Adrenal gland (tissue), 12 donors: ENCODE results near the gene FHOD3. TPM values are rescaled to one million over a fixed set of nuclear protein-coding genes. Genes with fewer than 3 reads are reported as not detected.

ENCODE experiments used
- DNase-seq, 7 donors: peaks; one replicate each; pipeline ENCODE4 v3.0.0-alpha.2; 2019 to 2020
- H3K27ac ChIP-seq, 5 donors: fragments of 200-600 bp; sonication (generic) in 4 of 5; 1 replicate in 3 of 5; 2 replicates in 2 of 5; pipeline versions ENCODE4 v1.5.1 to v1.8.0; 2016 to 2020; ENCODE audit warnings: mild to moderate bottlenecking in 1 of 5
- H3K27me3 ChIP-seq: fragments of 200-600 bp; 2 replicates; pipeline ENCODE4 v1.8.0; 2021
- H3K36me3 ChIP-seq, 2 donors: fragments of 200-600 bp; replicated peaks in 1 of 2; 1 replicate in 1 of 2; 2 replicates in 1 of 2; pipeline versions ENCODE4 v1.5.1 to v1.8.0; 2018 to 2022
- H3K4me1 ChIP-seq, 2 donors: fragments of 200-600 bp; replicated peaks in 1 of 2; 1 replicate in 1 of 2; 2 replicates in 1 of 2; pipeline versions ENCODE4 v1.5.1 to v1.8.0; 2018 to 2021
- H3K4me3 ChIP-seq, 4 donors: fragments of 200-600 bp; sonication (generic) in 3 of 4; one replicate each; pipeline ENCODE4 v1.5.1; 2016 to 2018
- H3K9me3 ChIP-seq, 3 donors: fragments of 200-600 bp; sonication (generic) in 1 of 3; replicated peaks in 1 of 3; 1 replicate in 2 of 3; 2 replicates in 1 of 3; pipeline versions ENCODE4 v1.5.1 to v1.8.0; 2016 to 2021
- POLR2A ChIP-seq, 2 donors: fragments of 450-650 bp; IDR thresholded peaks; one replicate each; pipeline ENCODE4 v1.6.1; 2017; ENCODE audit warnings: antibody characterized with exemption in 2 of 2, mild to moderate bottlenecking in 2 of 2, moderate library complexity in 1 of 2
- WGBS, 4 donors: extraction: QIAGEN DNeasy Blood & Tissue Kit in 2 of 4; methylation state at CpG; one replicate each; pipeline versions ENCODE4 v1.1.5 to v1.1.7; 2013 to 2017; 5-methylcytosine and 5-hydroxymethylcytosine counted together
- intact Hi-C, 2 donors: fragments of 100-400 bp; cut with DNase I; formaldehyde crosslinking; loops; one replicate each; pipeline versions ENCODE4 v1.14.1 to v1.15.0; 2022 to 2023
- polyA plus RNA-seq, 3 donors: library from polyadenylated mRNA; stranded (reverse); fragments of 200-250 nt in 2 of 3; fragments of 350-450 nt in 1 of 3; fragmentation: Illumina TruSeq in 1 of 3; extraction: RNeasy Lipid Tissue Mini Kit (QIAGEN cat#74804) in 1 of 3; gene quantifications; one replicate each; pipeline ENCODE4 v1.2.3, GENCODE V29; 2013 to 2014
- total RNA-seq, 9 donors: library from RNA; depleted of rRNA in 4 of 9; stranded (reverse); fragments of >200 nt in 4 of 9; fragments of 120-200 nt in 1 of 9; fragmentation: NEBNext Ultra II Directional in 1 of 9; extraction: Animal tissue kit (Norgen Biotek cat#: 25700) in 1 of 9; gene quantifications; one replicate each; pipeline versions ENCODE4 v1.1.0 to v1.2.4, GENCODE V29; 2013 to 2023
- TF ChIP-seq, protein P1 (sequence below), 6 experiments: fragments of 450-650 bp in 4 of 6; fragments of 200-600 bp in 2 of 6; sonication (generic) in 1 of 6; IDR thresholded peaks; 1 replicate in 5 of 6; 2 replicates in 1 of 6; pipeline versions ENCODE4 v1.5.1 to v1.8.0; 2016 to 2021; ENCODE audit warnings: antibody characterized with exemption in 6 of 6, mild to moderate bottlenecking in 2 of 6, moderate library complexity in 1 of 6
- donor health status: healthy with polysubstance abuse.
- donor health status: Bipolar disorder and iron deficiency.
- donor health status: DM: yes; HTN: yes; CAD: no.
- donor health status: DM: no; HTN: no; CAD: no.
- donor health status: DM: no; HTN: no; CAD: no.
- donor health status: DM: yes; HTN: yes; CAD: no.

FHOD3 gene
- total and polyA plus RNA-seq, 12 donors: 17.5 to 87.9 (median 48.5) TPM

DNA sequence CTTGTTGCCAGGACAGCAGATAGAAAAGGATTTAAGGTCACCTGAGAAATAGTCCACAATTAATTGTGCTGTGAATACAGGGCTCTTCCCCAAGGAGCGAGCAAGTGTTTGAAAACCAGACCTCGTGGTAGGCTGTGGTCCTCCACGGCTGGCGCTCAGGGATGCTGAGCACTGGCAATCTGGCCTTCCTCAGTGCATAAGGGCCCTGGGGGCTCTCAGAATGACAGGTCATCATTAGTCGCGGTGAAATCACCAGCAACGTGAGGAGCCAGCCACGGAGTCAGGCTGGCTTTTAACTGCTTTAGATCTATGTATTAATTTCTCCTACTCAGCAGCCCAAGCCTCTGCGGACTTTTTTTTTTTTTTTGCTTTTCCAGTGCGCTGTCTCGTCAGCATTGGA lies 148.5 kb downstream of the FHOD3 start:
- Histone ChIP-seq H3K9me3 (no peaks in the 10 kb centered on the region), H3K36me3 (no peaks in the 10 kb centered on the region), H3K4me1 (peaks cover 12 to 27% of the 10 kb centered on the region in 2 donors), H3K27ac (no peak overlapping the region), H3K4me3 (no peak overlapping the region), H3K27me3 (no peaks in the 10 kb centered on the region)
- TF ChIP-seq POLR2A (IDR thresholded peaks at IDR 0.05): no peak
- TF ChIP-seq, protein P1, sequence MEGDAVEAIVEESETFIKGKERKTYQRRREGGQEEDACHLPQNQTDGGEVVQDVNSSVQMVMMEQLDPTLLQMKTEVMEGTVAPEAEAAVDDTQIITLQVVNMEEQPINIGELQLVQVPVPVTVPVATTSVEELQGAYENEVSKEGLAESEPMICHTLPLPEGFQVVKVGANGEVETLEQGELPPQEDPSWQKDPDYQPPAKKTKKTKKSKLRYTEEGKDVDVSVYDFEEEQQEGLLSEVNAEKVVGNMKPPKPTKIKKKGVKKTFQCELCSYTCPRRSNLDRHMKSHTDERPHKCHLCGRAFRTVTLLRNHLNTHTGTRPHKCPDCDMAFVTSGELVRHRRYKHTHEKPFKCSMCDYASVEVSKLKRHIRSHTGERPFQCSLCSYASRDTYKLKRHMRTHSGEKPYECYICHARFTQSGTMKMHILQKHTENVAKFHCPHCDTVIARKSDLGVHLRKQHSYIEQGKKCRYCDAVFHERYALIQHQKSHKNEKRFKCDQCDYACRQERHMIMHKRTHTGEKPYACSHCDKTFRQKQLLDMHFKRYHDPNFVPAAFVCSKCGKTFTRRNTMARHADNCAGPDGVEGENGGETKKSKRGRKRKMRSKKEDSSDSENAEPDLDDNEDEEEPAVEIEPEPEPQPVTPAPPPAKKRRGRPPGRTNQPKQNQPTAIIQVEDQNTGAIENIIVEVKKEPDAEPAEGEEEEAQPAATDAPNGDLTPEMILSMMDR (IDR thresholded peaks at IDR 0.05): no peak
- DNase-seq: peak in 1 of 7 donors; percentile 78
- intact Hi-C loops: no loop called here
- WGBS, 4 donors: 67 to 79% (median 74%) methylated on average over 11 of the region's 11 CpGs

DNA sequence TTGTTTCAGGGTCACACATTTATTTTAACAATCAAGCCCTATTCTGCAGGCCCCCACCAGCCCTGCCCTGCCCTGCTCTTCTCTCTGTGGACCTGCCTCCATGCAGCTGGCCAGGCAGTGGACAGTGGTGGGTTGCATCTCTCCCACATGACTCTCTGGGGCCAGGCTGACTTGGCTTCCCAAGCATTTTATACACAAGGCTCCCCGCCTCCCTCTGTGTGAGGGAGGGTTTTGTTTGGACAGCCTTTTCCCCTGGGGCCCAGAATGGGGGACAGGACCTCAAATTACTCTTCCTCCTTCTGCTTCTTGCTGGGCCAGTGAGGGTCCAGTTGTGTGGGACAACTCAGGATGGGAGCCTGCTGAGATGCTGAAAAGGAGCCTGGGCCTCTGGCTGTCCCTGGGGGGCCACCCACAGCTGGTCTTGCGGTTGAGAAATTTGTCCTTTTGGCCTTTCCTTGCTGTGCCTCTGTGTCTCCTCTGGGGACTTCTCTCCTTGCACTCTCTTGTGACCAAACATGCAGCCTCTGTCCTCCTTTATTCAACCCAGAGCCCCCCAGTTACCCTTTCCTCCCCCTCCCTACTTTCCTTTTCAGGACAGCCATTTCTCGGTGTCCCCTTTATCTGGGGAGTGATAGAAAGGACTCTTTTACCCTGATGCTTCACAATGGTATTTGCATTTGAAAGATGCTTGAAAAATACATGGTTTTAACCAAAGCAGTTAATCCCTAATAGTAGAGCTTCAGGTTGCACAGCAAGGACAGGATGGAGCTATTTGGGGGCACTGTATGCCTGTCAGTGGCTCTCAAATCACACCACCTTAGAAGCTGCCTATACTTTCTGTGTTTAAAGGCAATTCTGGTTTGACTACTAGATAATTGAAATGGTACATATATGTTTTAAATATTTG lies 151.1 kb downstream of the FHOD3 start:
- H3K9me3 ChIP-seq: no peaks in the 10 kb centered on the region
- H3K27me3 ChIP-seq: no peaks in the 10 kb centered on the region
- 71 to 91% (median 81%) methylated on average over 3 of the region's 3 CpGs for WGBS, 4 donors
- peaks cover 0 to 19% of the 10 kb centered on the region in 2 donors for H3K4me1 ChIP-seq
- H3K27ac ChIP-seq: no peak overlapping the region
- TF ChIP-seq, protein P1 (IDR thresholded peaks at IDR 0.05): no peak
- no peak for TF ChIP-seq POLR2A (IDR thresholded peaks at IDR 0.05)
- intact Hi-C loops: no loop called here
- no peaks in the 10 kb centered on the region for H3K36me3 ChIP-seq
- no peak for DNase-seq
- H3K4me3 ChIP-seq: no peak overlapping the region

DNA sequence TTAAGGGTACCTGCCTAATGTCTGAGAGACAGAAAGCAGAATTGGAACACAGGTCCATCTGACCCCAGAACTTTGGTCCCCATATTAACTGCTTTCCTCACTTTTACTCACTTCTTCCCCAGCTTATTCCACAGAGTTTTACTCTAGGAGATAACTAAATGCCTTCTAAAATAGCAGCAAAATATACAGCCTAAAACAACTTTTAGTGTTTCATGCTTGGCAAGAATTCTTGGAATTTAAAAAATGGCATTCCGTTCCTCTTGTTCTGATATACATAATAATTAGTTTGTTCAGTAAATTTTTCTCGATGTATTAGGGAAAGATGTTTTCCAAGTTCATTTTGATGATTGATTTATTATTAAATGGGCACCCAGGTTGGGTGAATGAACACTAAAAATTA lies 151.9 kb downstream of the FHOD3 start:
- no peak overlapping the region for H3K27ac ChIP-seq
- intact Hi-C loops: no loop called here
- H3K4me3 ChIP-seq: no peak overlapping the region
- peaks cover 0 to 19% of the 10 kb centered on the region in 2 donors for H3K4me1 ChIP-seq
- no peak for DNase-seq
- no peaks in the 10 kb centered on the region for H3K27me3 ChIP-seq
- TF ChIP-seq POLR2A (IDR thresholded peaks at IDR 0.05): no peak
- TF ChIP-seq, protein P1 (IDR thresholded peaks at IDR 0.05): no peak
- no peaks in the 10 kb centered on the region for H3K9me3 ChIP-seq
- 65 to 81% (median 71%) methylated on average over 2 of the region's 2 CpGs for WGBS, 4 donors
- H3K36me3 ChIP-seq: no peaks in the 10 kb centered on the region

DNA sequence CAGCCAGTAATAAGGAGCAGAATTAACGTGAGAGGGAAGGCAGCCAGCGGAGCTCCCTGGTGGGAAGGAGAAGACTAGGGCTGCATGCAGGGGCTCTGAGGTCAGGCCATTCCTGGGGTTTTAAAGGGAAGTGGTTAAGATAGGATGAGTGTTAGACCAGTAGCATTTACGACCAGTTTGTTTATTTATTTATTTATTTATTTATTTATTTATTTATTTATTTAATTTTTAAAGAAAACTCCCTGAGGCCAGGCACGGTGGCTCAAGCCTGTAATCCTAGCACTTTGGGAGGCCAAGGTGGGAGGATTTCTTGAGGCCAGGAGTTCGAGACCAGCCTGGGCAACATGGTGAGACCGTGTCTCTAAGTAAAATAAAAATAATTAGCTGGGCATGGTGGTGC lies 152.8 kb downstream of the FHOD3 start:
- intact Hi-C loops: no loop called here
- Histone ChIP-seq H3K36me3 (no peaks in the 10 kb centered on the region), H3K9me3 (no peaks in the 10 kb centered on the region), H3K4me3 (no peak overlapping the region), H3K27me3 (no peaks in the 10 kb centered on the region), H3K4me1 (peaks cover 0 to 19% of the 10 kb centered on the region in 2 donors), H3K27ac (no peak overlapping the region)
- WGBS, 4 donors: 78 to 89% (median 85%) methylated on average over 6 of the region's 6 CpGs
- TF ChIP-seq POLR2A (IDR thresholded peaks at IDR 0.05): no peak
- TF ChIP-seq, protein P1 (IDR thresholded peaks at IDR 0.05): no peak
- no peak for DNase-seq
